A673 (cell line): ENCODE data around the gene ARHGEF1. TPM values are rescaled to one million over a fixed set of nuclear protein-coding genes. Genes with fewer than 3 reads are reported as not detected.

ENCODE experiments used
- BruUV-seq: library from RNA; stranded (reverse); fragments of 400-500 nt; replicated peaks from 2 replicates; lab custom pipeline; 2021; lab: Mats Ljungman, UMichigan
- CTCF ChIA-PET: fragments of 300-600 bp; sonication (Branson Sonifier 250); formaldehyde crosslinking; loops from one replicate; lab custom pipeline; 2022; ENCODE audit warnings: antibody characterized with exemption; lab: Charles Lee
- POLR2A ChIA-PET: fragments of 300-600 bp; sonication (Branson Sonifier 250); formaldehyde crosslinking; loops from one replicate; lab custom pipeline; 2022; ENCODE audit warnings: antibody characterized with exemption; ENCODE audit not compliant: low non-redundant PET; lab: Charles Lee
- DNase-seq: peaks from one replicate; pipeline ENCODE4 v3.0.0-alpha.2; 2015; ENCODE audit warnings: low spot score
- H3K27ac ChIP-seq: fragments of 200-600 bp; sonication (generic); 2 replicates; pipeline ENCODE4 v1.5.1; 2016; ENCODE audit warnings: mixed run types, low read depth, mild to moderate bottlenecking, mixed read lengths, antibody characterized with exemption, low read length; ENCODE audit not compliant: poor library complexity, severe bottlenecking
- H3K27me3 ChIP-seq: fragments of 200-600 bp; sonication (generic); replicated peaks from 2 replicates; pipeline ENCODE4 v1.6.1; 2017; ENCODE audit warnings: mixed run types, low read depth, mild to moderate bottlenecking, mixed read lengths, antibody characterized with exemption, low read length; ENCODE audit not compliant: insufficient read depth, poor library complexity
- H3K36me3 ChIP-seq: fragments of 200-600 bp; sonication (generic); 2 replicates; pipeline ENCODE4 v1.6.1; 2016; ENCODE audit warnings: mixed run types, mild to moderate bottlenecking, mixed read lengths, antibody characterized with exemption, low read length; ENCODE audit not compliant: insufficient read depth, poor library complexity, severe bottlenecking
- H3K4me1 ChIP-seq: fragments of 200-600 bp; sonication (generic); 2 replicates; pipeline ENCODE4 v1.6.1; 2017; ENCODE audit warnings: mixed run types, mild to moderate bottlenecking, mixed read lengths, antibody characterized with exemption, low read length; ENCODE audit not compliant: insufficient read depth, poor library complexity, severe bottlenecking
- H3K4me3 ChIP-seq: fragments of 200-600 bp; sonication (generic); 2 replicates; pipeline ENCODE4 v1.5.1; 2016; ENCODE audit warnings: low read depth, mixed run types, mild to moderate bottlenecking, mixed read lengths, low read length; ENCODE audit not compliant: poor library complexity, severe bottlenecking
- H3K9me3 ChIP-seq: fragments of 200-600 bp; sonication (generic); 2 replicates; pipeline ENCODE4 v1.6.1; 2016; ENCODE audit warnings: mixed run types, low read depth, mild to moderate bottlenecking, mixed read lengths, antibody characterized with exemption, low read length; ENCODE audit not compliant: poor library complexity, severe bottlenecking
- EZH2 ChIP-seq: fragments of 200-600 bp; sonication (generic); IDR thresholded peaks from 2 replicates; pipeline ENCODE4 v1.6.1; 2017; ENCODE audit warnings: borderline replicate concordance, low read depth, mild to moderate bottlenecking, mixed read lengths, antibody characterized with exemption, low read length; ENCODE audit not compliant: poor library complexity, severe bottlenecking
- intact Hi-C: fragments of 100-400 bp; cut with micrococcal nuclease; formaldehyde crosslinking; loops from one replicate; pipeline ENCODE4 v1.10.0; 2022; ENCODE audit not compliant: unreplicated experiment
- total RNA-seq: library from RNA; stranded (reverse); gene quantifications from 2 replicates; pipeline ENCODE4 v1.2.3, GENCODE V29; 2021
- TF ChIP-seq, protein P1 (sequence below): fragments of 300-800, 200-600 bp; sonication (generic); conservative IDR thresholded peaks from 2 replicates; pipeline ENCODE4 v1.5.1; 2017; ENCODE audit warnings: low read depth, mild to moderate bottlenecking, antibody characterized with exemption, low read length, moderate library complexity, mixed read lengths

ARHGEF1 gene
- total RNA-seq, 1 experiment from 2014 or later = 164 TPM

DNA sequence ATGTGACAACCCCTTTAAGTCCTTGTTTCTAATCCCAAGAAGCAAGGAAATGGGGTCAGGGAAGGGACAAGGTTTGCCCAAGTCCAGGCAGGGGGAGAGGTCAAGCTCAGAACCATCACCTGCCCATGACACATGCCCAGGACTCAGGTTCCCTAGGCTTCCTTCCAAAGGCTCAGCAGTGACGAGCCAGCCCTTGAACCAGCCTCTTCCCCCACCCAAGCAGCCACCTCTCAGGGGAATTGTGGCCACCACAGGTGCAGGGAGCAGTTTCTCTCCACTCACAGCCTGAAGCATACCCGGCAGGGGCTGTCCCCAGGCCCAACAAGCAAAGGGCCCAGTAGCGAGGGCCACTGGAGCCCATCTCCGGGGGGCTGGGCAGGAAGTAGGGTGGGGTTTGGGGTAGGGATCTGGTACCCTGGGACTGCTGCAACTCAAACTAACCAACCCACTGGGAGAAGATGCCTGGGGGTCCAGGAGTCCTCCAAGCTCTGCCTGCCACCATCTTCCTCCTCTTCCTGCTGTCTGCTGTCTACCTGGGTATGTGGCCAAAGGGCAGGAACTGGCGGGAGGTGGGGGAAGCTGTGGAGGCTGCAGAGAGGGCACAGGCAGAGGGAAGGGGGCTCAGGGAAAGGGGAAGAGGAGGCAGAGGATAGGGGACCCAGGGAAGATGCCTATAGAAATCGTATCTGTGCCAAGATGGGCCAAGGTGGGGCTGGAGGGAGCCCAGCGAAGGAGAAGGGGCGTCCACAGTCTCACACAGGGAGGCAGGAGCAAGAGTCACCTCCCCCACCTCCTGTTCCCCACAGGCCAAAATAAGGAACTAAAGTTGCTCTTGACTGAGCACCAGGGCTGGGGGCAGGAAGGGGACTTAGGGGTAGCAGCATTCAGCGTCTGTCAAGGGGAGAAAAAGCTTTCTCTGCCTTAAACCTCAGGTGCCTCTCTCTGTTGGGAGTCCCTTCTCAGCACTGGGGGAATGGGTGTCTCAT lies 5.8 kb upstream of the ARHGEF1 start, which contains the start of gene CD79A:
TSS of gene CD79A (plus strand) at position 433 of the 986 bp plus-strand sequence. CDS start at position 459, 26 bp downstream.
- BruUV-seq = no TSS peak
- Histone ChIP-seq H3K27me3 (no peaks in the 10 kb centered on the region), H3K4me3 (no peak within 1 kb of the TSS), H3K27ac (peak within 1 kb of the TSS; percentile 65), H3K4me1 (peaks cover 58% of the 10 kb centered on the region), H3K36me3 (peaks cover 9% of the 10 kb centered on the region), H3K9me3 (no peaks in the 10 kb centered on the region)
- ChIA-PET POLR2A (no interaction called here), CTCF (no interaction called here)
- TF ChIP-seq, protein P1, sequence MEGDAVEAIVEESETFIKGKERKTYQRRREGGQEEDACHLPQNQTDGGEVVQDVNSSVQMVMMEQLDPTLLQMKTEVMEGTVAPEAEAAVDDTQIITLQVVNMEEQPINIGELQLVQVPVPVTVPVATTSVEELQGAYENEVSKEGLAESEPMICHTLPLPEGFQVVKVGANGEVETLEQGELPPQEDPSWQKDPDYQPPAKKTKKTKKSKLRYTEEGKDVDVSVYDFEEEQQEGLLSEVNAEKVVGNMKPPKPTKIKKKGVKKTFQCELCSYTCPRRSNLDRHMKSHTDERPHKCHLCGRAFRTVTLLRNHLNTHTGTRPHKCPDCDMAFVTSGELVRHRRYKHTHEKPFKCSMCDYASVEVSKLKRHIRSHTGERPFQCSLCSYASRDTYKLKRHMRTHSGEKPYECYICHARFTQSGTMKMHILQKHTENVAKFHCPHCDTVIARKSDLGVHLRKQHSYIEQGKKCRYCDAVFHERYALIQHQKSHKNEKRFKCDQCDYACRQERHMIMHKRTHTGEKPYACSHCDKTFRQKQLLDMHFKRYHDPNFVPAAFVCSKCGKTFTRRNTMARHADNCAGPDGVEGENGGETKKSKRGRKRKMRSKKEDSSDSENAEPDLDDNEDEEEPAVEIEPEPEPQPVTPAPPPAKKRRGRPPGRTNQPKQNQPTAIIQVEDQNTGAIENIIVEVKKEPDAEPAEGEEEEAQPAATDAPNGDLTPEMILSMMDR = no peak
- no peak for TF ChIP-seq EZH2
- DNase-seq = no peak
- intact Hi-C loops = no loop called here

DNA sequence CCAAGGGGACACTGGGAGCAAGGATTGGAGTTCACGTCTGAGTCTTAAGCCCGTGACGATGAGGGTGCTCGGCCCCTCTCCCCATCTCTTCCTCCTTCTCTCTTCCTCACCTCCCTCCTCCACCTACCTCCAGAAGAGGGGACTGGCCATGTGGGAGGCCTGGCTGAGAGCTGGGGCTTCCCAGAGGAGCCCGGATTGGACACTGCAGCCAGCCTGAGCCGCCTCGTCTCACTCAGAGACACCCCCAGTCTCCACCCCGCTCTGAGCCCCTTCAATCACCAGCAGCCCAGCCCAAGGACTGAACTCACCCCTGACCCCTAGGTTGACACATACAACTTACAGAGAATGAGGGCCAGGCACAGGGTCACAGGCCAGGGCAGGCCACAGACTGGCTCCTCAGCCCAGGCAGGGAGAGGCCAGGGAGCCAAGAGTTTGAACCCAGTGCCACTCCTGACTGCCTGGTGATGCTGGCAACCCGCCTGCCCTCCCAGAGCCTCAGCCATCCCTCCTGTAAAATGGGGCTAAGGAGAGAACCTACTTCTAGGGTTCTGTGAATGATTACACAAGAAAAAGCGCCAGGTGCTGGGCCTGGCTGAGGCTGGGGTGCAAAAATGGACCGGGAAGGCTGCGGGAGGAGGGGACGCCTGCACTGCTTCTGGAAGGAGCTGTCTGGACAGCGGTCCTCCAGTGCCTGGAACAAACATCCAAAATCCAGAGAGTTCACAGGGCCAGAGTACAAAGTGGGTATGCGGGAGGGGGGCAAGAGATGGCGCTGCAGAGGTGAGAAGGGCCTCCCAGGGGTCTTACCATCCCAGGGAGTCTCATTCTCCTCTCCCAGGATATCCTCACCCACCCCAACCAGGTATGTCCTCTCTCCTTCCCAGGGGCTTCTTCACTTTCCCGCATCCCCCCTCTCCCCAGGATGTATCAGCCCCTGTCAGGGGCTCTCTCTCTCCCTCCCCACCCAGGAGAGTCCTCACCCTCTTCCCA lies 4.8 kb upstream of the ARHGEF1 start:
- BruUV-seq = no TSS peak
- CTCF ChIA-PET = no interaction called here
- intact Hi-C loops = no loop called here

DNA sequence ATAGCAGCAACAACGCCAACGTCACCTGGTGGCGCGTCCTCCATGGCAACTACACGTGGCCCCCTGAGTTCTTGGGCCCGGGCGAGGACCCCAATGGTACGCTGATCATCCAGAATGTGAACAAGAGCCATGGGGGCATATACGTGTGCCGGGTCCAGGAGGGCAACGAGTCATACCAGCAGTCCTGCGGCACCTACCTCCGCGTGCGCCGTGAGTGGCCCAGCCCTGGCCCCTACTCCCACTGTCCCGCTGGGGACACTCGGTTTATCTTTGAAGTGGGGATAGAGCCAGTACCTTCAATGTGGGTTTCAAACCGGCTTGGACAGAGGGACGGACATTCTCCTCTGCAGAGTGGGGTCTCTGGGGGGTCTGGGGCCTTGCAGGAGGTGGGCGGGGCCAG lies 3.9 kb upstream of the ARHGEF1 start:
- peak overlapping the region; percentile 90 for H3K27ac ChIP-seq
- ChIA-PET POLR2A (no interaction called here), CTCF (no interaction called here)
- no peaks in the 10 kb centered on the region for H3K36me3 ChIP-seq
- no TSS peak for BruUV-seq
- intact Hi-C loops = no loop called here
- H3K4me1 ChIP-seq = peaks cover 65% of the 10 kb centered on the region
- no peak for DNase-seq
- H3K9me3 ChIP-seq = no peaks in the 10 kb centered on the region
- H3K4me3 ChIP-seq = no peak overlapping the region
- TF ChIP-seq EZH2 = no peak
- TF ChIP-seq, protein P1 = no peak
- H3K27me3 ChIP-seq = no peaks in the 10 kb centered on the region

More for the DNA sequence above, 4.8 kb upstream of the ARHGEF1 start:
- POLR2A ChIA-PET = no interaction called here
- Histone ChIP-seq H3K9me3 (no peaks in the 10 kb centered on the region), H3K36me3 (no peaks in the 10 kb centered on the region), H3K27ac (peak overlapping the region; percentile 65), H3K4me3 (no peak overlapping the region), H3K27me3 (no peaks in the 10 kb centered on the region), H3K4me1 (peaks cover 65% of the 10 kb centered on the region)
- DNase-seq = no peak
- no peak for TF ChIP-seq EZH2
- TF ChIP-seq, protein P1 = no peak
